ENCODE results near the gene GATA5.

Gene GATA5

GRCh38 chr20:62475027-62475771 is 596 bp downstream of the GATA5 start:
- TF ChIP-seq GATA2 (IDR thresholded peaks at IDR 0.05; ENCODE audit: low read depth, low read length) (no peak), GATA3 (IDR thresholded peaks at IDR 0.05; ENCODE audit: low read depth, low read length) (no peak)

DNA sequence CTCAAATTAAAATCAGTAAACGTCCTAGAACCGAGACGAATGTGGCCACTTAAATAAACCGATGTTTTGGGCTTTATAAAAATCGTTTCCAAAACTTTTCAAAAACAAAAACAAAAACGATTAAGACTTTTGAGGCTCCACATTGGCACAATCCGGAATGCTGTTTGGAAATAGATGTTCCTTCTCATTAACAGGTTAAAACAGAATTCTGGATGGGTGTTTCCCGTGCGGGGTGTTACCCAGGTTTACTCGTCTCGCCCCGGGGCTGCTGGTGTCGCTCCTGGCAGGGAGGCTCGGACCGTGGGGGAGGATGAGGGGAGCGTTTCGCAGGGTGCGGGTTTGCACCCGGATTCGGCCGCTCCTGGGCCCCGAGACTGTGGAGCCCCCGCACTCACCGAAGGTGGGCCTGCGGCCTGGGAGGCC is 1.2 kb downstream of the GATA5 start:
- no peak for TF ChIP-seq GATA2 (IDR thresholded peaks at IDR 0.05; ENCODE audit: low read depth, low read length)
- TF ChIP-seq GATA3 (IDR thresholded peaks at IDR 0.05; ENCODE audit: low read depth, low read length): no peak

- no peak for TF ChIP-seq GATA2 (IDR thresholded peaks at IDR 0.05; ENCODE audit: low read depth, low read length)
Measured at GRCh38 chr20:62473717-62474603, 1.8 kb downstream of the GATA5 start.

- TF ChIP-seq GATA2 (IDR thresholded peaks at IDR 0.05; ENCODE audit: low read depth, low read length) (no peak), GATA3 (IDR thresholded peaks at IDR 0.05; ENCODE audit: low read depth, low read length) (no peak)
Measured at GRCh38 chr20:62472941-62473585, 2.7 kb downstream of the GATA5 start.

DNA sequence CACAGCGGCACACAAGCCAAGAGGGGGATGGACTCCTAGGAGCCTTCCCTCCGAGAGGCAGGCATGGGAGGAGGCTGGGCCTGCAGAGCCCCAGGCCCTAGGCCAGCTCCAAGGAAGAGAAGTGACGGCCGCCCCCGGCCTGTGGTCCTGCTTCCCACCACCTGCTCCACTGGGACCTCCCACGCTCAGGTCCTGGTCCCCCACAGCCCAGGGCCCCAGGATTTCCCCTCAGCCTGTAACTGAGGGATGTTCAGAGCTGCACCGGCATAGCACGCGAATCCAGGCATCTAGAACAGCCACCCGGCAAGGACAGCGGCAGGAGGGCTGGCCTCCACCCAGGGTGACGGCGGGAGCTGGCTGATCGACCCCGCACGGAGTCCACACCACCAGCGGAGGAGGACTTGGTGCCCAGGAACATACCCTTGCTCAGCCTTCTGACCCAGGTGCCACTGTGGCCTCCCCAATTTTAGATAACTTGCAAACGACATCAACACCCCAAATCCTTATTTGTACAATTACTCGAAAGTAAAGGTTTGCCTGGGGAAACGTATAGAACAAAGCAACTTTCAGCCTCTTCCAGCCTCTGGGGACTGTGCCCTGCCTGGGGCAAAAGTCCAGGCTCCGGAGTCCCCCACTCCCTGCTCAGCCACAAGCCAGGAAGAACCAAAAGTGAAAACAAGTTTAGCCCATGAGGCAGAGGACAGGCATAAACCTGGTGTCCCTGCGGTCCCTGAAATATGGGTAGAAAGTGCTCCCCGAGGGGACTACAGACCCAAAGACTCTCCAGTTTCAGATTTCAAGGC is 3.5 kb downstream of the GATA5 start:
- TF ChIP-seq GATA3 (IDR thresholded peaks at IDR 0.05; ENCODE audit: low read depth, low read length) (no peak), GATA2 (IDR thresholded peaks at IDR 0.05; ENCODE audit: low read depth, low read length) (no peak)

GRCh38 chr20:62470459-62470858 is 5.3 kb downstream of the GATA5 start:
- TF ChIP-seq GATA2 (IDR thresholded peaks at IDR 0.05; ENCODE audit: low read depth, low read length): no peak
- no peak for TF ChIP-seq GATA3 (IDR thresholded peaks at IDR 0.05; ENCODE audit: low read depth, low read length)

DNA sequence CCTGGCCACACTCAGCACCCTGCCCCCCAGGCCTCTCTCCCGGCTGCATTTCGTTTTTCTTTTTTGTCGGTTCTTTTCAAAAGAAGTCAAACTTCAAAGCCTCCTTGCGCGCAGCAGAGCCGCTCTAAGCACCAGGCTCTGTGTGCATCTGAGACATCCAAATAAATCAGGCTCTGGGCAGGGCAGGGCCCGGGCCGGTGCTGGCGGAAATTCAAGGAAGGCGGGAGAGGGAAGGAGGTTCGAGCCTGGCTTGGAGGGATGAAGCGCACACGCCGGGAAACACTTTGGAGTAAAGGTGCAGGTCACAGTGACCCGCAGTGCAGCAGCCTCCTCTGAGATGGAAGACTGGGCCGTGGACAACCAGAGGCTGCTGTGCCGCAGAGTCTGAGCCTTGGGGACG is 5.8 kb downstream of the GATA5 start:
- TF ChIP-seq GATA3 (IDR thresholded peaks at IDR 0.05; ENCODE audit: low read depth, low read length): no peak
- no peak for TF ChIP-seq GATA2 (IDR thresholded peaks at IDR 0.05; ENCODE audit: low read depth, low read length)

DNA sequence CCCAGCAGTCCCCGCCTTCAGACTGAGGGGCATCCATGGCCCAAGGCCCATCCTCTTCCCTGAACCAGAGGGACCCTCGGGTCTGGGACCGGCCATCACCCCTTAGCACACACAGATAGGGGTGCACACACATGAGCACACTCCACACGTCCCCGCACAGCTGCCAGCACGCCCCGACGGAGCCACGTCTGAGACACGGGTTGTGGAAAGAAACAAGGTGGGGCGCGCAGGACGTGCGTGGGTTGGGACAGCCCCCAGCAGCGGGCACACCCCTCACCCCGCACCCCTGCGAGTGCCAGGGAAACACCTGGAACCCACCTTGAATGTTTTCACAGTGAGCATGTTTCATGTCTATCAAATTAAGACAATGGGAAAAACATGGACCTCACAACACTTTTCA is 6.4 kb downstream of the GATA5 start:
- TF ChIP-seq GATA2 (IDR thresholded peaks at IDR 0.05; ENCODE audit: low read depth, low read length) (no peak), GATA3 (IDR thresholded peaks at IDR 0.05; ENCODE audit: low read depth, low read length) (no peak)

GRCh38 chr20:62466806-62467537 is 8.8 kb downstream of the GATA5 start:
- TF ChIP-seq GATA3 (IDR thresholded peaks at IDR 0.05; ENCODE audit: low read depth, low read length) (no peak), GATA2 (IDR thresholded peaks at IDR 0.05; ENCODE audit: low read depth, low read length) (no peak)

DNA sequence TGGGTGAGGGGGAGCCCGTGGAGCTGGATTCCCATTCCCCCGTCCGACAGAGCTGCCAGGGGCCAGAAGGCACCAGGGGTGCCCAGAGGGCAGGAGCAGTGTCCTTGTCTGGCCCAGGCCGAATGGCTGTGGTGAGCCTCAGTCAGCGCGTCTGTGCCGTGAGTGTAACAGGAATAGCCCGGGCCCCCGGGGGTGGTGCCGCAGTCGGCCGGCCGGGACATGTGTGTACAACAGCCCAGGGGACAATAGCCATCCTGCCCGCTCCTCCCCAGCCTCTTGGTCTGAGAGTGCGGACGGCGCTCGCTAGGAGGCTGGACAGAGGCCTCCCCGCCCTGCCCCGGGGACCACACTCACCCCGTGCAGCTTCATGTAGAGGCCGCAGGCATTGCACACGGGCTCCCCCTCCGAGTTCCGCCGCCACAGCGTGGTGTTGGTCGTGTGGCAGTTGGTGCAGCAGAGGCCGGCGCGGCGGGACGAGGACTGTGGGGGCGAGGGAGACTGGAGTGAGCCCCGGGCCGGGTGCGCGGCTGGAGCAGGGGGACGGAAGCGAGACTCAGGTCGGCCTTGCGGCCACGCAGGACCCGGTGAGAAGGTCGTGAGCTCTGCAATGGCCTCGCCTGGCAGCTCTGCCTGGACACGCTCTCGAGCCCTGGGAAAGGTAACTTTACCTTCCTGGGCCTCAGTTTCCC is 9.6 kb downstream of the GATA5 start:
- TF ChIP-seq GATA3 (IDR thresholded peaks at IDR 0.05; ENCODE audit: low read depth, low read length) (no peak), GATA2 (IDR thresholded peaks at IDR 0.05; ENCODE audit: low read depth, low read length) (no peak)

- no peak for TF ChIP-seq GATA2 (IDR thresholded peaks at IDR 0.05; ENCODE audit: low read depth, low read length)
- TF ChIP-seq GATA3 (IDR thresholded peaks at IDR 0.05; ENCODE audit: low read depth, low read length): no peak
Measured at GRCh38 chr20:62464990-62465389, 10.8 kb downstream of the GATA5 start.

GRCh38 chr20:62464425-62464770 is 11.4 kb downstream of the GATA5 start:
- TF ChIP-seq GATA2 (IDR thresholded peaks at IDR 0.05; ENCODE audit: low read depth, low read length): no peak
- TF ChIP-seq GATA3 (IDR thresholded peaks at IDR 0.05; ENCODE audit: low read depth, low read length): no peak

Data from SH-SY5Y (cell line).